Measurements from ENCODE around the gene NOS2. TPM values are rescaled to one million over a fixed set of nuclear protein-coding genes. Genes with fewer than 3 reads are reported as not detected.
A peak's percentile ranks its signal among the peaks of the same experiment; 100 is the strongest.

NOS2 gene
- total RNA-seq, 1 experiment from 2014 or later, result 1.4 TPM

GRCh38 chr17:27810902-27811557 is 10.7 kb upstream of the NOS2 start (continued):
- TF ChIP-seq USF1 (CRISPR knock-in tag; IDR thresholded peaks at IDR 0.05) (no peak), ZNF281 (CRISPR knock-in tag; IDR thresholded peaks at IDR 0.05) (no peak)

GRCh38 chr17:27810211-27810901 is 10.0 kb upstream of the NOS2 start:
- CTCF ChIA-PET, result interaction anchor here (0.8 to 2.2 kb wide), 5 partner anchors 48 to 83 kb away, joined by 3 to 10 read pairs (median 3); no protein-coding TSS in a partner anchor
- no peak for DNase-seq (ENCODE audit: low spot score)
- TF ChIP-seq ZNF232 (CRISPR knock-in tag; IDR thresholded peaks at IDR 0.05) (no peak), FOXK1 (CRISPR knock-in tag; IDR thresholded peaks at IDR 0.05) (no peak), E2F1 (CRISPR knock-in tag; IDR thresholded peaks at IDR 0.05) (no peak), E2F5 (CRISPR knock-in tag; IDR thresholded peaks at IDR 0.05) (no peak), NR3C1 (CRISPR knock-in tag; conservative IDR thresholded peaks at IDR 0.05; ENCODE audit: low read depth) (no peak), SMAD3 (CRISPR knock-in tag; IDR thresholded peaks at IDR 0.05; ENCODE audit: borderline replicate concordance) (no peak)
- Mint-ChIP-seq H3K27me3 (ENCODE audit: low read depth) (no peaks in the 10 kb centered on the region), H3K9me3 (peaks cover 20% of the 10 kb centered on the region), H3K4me3 (no peak overlapping the region), H3K4me1 (peaks cover 28% of the 10 kb centered on the region), H3K36me3 (peaks cover 10% of the 10 kb centered on the region), H3K27ac (no peak overlapping the region)
- POLR2A ChIA-PET, result interaction anchor here (0.6 kb wide), 1 partner anchor 409 kb away, joined by 3 read pairs; no protein-coding TSS in a partner anchor
- ATAC-seq, result peak; percentile 57

GRCh38 chr17:27809555-27809954 is 9.2 kb upstream of the NOS2 start:
- TF ChIP-seq ZMAT4 (CRISPR knock-in tag; IDR thresholded peaks at IDR 0.05), result no peak
- no peak for TF ChIP-seq MAX (CRISPR knock-in tag; IDR thresholded peaks at IDR 0.05)
- no peak for TF ChIP-seq ATF3 (CRISPR knock-in tag; conservative IDR thresholded peaks at IDR 0.05)
- TF ChIP-seq JUN (CRISPR knock-in tag; IDR thresholded peaks at IDR 0.05), result no peak
- TF ChIP-seq ATF1 (CRISPR knock-in tag; IDR thresholded peaks at IDR 0.05), result no peak
- no peak for TF ChIP-seq NFATC4 (CRISPR knock-in tag; IDR thresholded peaks at IDR 0.05)
- TF ChIP-seq AFF4 (CRISPR knock-in tag; IDR thresholded peaks at IDR 0.05; ENCODE audit: borderline replicate concordance), result no peak
- TF ChIP-seq ZBTB21 (CRISPR knock-in tag; IDR thresholded peaks at IDR 0.05; ENCODE audit: borderline replicate concordance), result no peak
- no peak for TF ChIP-seq NR1H2 (CRISPR knock-in tag; IDR thresholded peaks at IDR 0.05)
- no peak for TF ChIP-seq KAT7 (CRISPR knock-in tag; IDR thresholded peaks at IDR 0.05; ENCODE audit: borderline replicate concordance)
- no peak for TF ChIP-seq ZNF232 (CRISPR knock-in tag; IDR thresholded peaks at IDR 0.05)
- TF ChIP-seq OVOL2 (CRISPR knock-in tag; IDR thresholded peaks at IDR 0.05; ENCODE audit: borderline replicate concordance), result no peak
- no peak overlapping the region for H3K4me3 Mint-ChIP-seq
- ATAC-seq (no peak), DNase-seq (ENCODE audit: low spot score) (no peak)
- H3K27ac Mint-ChIP-seq, result no peak overlapping the region
- H3K27me3 Mint-ChIP-seq (ENCODE audit: low read depth), result no peaks in the 10 kb centered on the region
- peaks cover 17% of the 10 kb centered on the region for H3K9me3 Mint-ChIP-seq
- peaks cover 27% of the 10 kb centered on the region for H3K4me1 Mint-ChIP-seq
- CTCF ChIA-PET, result interaction anchor here (1.1 to 14.5 kb wide), 4 partner anchors 49 to 84 kb away, joined by 3 to 480 read pairs (median 4); no protein-coding TSS in a partner anchor
- POLR2A ChIA-PET, result no interaction called here
- peaks cover 8% of the 10 kb centered on the region for H3K36me3 Mint-ChIP-seq

Data from WTC11 (cell line).